HG03196 (cell line): Measurements from ENCODE around the gene FGGY.
A peak's percentile ranks its signal among the peaks of the same experiment; 100 is the strongest.

ENCODE experiments used
- ATAC-seq: cut with Tn5 transposase; IDR thresholded peaks from one replicate; pipeline ENCODE4 v1.9.1; 2021; ENCODE audit not compliant: unreplicated experiment

Gene FGGY

DNA sequence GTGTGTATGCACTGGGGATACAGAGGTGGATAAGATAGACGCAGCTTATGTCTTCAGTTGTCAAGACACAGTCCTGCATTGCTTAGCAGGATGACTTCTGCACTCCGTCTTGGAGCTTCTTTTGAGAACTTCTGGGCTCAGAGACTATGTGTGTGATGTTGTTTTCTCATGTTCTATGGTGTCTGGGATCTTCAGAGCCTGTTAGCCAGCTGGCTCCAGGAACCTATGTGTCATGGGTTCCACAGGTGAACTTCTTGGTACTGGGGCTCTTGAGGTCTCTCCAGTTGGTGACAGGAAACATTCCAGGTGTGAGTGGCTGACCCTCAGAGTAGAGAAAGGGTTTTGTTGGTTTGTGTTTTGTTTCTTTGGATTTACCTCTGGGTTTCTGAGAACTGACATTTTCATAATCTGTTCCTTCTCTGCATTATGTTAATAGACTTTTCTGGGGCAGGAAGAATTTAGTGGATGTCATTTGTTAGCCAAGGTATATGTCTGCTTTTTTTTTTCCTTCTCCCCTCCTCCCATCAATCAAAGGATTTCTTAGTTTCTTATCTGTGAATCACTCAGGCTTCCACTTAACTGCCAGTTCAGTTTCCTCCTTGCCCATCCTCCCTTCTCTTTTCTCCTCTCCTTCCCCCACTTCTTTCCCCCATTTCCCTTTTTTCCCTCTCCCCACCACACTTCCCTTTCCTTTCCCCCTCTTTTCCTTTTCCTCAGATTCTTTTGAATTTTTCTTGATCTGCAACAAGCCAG, 18.1 kb downstream of the FGGY start:
- no peak for ATAC-seq

DNA sequence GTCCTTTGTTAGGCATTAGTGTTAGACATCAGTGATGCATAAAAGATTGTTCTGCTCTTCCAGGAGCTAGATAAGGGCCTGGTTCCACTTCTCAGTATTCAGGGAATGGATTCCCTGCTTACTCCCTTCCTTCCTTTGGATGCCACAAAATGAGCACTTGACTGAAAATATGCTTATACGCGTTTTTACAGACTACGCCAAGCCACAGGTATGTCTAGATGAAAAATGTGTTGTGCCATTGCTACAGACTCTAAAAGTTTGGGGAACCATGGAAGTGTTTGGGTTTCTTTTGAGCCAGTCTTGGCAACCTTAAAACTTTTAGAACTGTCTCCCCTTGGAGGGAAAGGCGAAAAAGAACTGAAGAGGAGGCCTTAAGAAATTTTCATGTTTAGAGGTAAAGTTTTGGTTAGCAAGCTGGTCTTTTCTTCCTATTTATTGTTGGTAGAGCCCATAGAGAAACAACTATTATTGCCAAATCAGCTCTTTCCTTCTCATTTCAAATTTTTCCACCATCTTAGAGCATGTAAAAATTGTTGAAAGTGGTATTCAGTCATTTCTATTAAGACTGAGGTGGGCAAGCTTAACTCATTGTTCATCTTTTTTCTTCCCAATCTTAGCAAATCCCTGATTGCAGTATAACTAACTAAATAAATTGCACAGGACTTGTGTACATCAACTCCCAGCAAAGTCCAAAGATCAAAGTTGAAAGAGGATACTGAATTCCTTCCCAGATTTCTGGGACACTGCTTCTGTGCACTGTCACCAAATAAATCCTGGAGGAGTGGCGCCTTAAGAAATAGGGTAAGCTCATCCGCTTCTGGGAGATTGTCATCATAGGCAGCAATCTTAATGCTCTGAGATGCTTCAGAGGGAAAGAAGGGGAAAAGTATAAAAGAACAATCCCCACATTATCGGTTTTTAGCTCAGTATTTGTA, 18.9 kb downstream of the FGGY start:
- no peak for ATAC-seq

DNA sequence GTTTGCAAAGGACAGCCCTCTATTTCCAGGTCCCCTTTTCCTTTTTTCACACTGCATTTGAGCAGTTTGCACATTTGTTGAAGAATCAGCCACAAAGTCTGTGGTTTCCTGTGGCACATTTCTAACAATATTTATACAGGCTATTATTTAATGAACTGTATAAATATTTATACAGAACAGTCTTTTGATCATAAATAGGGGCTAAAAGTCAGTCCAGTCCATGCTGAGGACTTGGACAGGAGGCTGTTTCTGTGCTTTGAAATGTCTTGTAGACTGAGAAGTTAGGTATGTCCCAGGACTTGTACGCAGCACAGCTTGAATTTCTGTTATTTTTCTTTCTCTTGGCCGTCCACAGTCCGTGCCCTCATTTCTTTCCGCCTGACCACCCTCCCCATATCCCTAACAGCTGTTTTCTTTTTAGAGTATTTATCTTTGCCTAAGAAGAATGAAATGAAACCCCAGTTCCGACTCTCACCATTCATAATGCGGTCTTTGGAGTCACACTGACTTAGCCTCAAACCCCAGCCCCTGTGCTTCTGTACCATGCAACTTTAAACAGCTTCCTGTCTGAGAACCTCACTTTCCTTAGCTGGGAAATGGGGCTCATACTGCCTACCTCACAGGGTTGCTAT, 19.7 kb downstream of the FGGY start:
- ATAC-seq = no peak

DNA sequence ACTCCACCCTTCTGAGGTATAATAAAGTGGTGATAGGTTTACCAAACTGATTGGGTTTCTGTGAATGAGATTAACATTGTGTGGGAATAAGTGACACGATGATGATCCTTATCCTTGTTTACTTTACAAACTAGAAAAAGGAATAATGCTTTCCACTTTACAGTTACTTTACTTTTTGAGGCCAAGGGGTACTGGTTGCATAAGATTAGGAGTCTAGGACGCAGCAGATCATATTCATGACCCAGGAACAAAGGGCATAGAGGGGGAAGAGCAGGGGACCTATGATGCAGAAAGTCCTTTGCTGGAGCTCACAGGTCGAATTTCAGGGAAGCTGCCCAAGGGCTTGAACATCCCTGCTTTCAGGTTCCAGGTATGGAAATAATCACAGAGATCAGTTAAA, 20.4 kb downstream of the FGGY start:
- no peak for ATAC-seq

DNA sequence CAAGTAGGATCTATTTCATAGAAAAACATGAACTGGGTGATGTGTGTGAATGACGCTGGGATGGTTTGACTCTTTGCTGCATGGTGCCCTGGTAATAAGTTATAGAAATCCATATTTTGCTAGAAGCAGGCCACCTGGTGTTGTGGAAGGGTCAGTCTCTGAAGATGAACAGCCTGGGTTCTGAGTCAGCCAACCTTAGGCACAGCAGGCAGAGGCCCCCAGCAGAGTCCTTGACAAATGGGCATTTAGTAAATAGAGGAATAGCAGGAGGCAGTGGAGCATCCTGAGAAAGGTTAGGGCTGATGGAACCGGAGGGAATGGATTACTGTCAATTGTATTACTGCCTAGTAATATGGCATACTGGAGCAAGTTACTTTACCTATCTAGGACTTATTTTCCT, 20.9 kb downstream of the FGGY start:
- ATAC-seq = no peak

DNA sequence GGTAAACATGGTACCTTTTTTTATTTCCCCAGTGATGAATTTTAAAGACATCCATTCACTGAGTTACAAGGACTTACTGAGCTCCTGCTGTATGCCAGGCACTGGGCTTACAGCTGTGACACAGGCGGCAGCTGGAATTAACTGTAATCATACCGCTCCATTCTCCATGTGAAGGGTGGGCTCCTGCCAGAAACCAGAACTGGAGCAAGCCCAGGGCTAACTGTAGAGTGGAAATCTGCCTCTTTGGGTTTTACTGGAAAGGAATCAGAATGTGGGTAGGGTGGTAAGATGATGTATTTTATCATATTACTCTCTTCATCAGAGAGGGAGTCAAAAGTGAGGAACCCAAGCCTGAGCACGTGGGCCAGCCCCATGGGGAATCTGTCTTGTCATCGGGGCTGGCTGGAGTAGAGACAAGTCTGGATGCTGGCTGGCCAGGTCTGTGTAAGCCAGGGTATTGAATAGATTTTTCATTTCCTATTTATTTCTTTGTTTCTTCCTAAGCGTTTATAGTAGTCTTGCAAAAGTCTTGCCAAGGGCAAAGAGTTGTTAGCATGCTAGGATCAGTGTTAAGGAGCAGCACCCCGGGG, 21.5 kb downstream of the FGGY start:
- ATAC-seq = no peak

DNA sequence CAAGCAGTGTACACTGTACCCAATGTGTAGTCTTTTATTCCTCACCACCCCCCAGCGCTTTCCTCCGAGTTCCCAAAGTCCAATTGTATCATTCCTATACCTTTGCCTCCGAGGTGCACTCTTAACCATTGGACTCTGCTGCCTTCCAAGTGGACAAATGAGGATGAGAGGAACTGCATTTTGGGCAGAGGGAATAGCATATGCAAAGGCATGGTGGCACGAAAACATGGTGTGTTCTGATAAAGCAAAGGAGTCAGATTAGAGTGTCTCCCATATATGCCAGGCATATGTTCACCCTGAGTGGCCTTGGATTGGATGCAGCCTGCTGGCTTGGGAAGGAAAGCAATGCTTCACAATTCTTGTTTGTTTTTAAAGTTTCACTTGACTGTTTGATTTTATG, 25.5 kb downstream of the FGGY start:
- no peak for ATAC-seq

DNA sequence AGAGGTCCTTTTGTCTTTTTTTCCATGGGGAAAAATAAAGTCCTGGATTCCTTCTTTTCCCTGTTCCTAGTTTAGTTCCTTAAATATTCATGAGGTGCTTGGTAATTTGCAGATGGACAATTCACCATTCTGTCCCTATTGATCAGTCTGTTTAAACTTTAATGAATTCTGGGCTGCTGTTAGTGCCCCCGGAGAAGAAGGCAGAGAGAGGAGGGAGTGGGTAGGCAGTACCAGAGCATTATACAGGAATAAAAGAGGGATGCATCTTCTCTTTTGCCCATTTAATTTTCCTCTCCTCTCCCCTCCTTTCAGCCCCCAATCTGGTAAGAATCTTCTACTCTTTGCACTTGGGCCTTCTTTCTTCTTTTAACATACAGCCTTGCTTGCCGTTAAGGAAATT, 25.9 kb downstream of the FGGY start:
- ATAC-seq = no peak

DNA sequence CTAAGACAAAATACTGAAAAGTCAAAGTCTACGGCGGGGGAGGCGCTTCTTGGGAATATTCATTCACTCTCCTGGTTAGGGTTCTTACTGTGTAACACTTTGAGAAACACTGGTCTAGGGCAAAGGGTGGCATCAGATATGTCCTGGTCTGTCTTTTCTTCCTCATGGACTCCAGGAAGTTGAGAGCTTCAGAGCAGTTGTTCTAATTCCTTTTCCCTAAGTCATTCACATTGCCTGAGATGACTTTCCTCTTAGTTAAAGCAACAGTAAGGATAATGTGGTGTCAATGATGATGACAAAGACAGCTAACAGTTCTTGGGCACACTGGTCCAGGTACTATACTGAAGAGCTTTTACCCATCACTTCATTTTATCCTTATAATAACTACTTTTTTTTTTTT, 27.0 kb downstream of the FGGY start:
- ATAC-seq = no peak

DNA sequence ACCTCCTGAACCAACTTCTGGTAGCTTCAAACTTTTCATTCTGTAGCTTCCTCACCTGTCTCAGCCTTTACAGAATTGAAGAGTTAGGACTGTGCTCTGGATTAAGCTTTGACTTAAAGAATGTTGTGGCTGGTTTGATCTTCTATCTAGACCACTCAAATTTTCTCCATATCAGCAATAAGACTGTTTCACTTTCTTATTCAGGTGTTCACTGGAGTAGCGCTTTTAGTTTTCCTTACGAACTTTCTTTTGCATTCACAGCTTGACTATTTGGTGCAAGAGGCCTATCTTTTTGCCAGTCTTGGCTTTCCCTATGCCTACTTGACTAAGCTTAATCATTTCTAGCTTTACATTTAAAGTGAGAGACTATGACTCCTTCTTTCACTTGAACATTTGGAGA, 31.5 kb downstream of the FGGY start:
- ATAC-seq = no peak

DNA sequence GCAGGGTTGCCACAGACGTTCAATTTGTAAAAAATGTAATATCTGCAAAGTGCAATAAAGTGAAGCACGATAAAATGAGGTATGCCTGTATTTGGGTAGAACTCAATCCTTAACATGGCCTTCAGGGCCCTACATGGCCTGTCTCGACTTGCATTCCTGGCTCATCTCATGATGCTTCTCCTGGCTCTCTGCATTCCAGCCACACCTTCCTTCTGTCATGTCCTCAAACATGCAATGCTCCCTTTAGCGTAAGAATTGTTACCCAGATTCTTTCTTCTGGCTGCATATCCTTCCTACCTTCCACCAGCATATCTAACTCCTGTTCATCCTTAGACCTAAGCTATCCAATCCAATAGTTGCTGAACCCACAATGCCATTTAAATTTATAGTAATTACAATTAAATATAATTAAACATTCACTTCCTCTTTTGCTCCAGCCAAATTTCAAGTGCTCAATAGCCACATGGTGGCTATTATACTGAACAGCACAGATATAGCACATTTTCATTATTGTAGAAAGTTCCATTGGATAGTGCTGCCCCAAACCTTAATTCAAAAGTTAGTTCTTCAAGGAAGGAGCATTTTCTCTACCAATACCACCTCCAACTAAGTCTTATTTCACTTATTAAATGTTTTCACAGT, 32.6 kb downstream of the FGGY start:
- ATAC-seq = no peak

DNA sequence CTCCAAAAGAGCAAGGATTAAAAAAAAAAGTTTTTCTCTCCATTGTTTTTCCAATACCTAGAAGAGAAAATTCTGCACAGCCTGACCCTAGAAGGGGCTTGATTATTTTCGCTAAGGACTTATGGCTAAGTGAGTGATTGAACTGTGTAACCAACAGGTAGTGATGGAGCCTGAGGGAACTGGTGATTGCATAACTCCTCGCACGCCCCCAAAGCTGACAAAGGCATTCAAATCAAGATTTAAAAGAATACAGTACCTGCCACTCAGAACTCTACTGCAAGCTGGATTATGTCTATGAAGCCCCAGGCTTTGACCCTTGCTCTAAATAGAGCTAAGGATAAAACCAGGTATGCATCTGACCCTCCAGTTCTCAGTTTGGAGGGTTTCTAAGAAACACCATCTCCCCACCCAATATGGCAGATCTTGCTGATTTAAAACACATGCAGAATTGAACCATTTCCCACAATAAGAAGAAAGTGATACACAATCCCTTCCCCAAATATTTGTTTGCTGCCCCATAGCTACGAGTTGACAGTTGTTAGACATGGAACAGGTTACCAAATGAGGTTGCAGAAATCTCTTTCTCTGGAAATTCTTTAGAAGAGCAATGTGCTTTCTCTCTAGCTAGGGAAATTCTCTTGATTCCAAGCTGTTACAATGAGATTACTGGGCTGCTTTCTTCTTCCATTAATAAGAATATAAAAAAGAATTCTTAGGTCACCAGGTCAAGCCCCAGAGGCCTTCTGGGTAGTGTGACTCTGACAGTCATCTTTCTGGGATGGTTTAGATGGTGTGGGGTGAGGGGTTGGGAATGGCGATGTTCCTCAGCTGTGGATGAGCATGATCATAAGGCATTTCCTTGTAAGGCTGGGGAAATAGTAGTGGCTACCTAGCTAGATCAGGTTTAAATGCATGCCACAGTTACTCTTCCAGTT, 35.1 kb downstream of the FGGY start:
- ATAC-seq = no peak

DNA sequence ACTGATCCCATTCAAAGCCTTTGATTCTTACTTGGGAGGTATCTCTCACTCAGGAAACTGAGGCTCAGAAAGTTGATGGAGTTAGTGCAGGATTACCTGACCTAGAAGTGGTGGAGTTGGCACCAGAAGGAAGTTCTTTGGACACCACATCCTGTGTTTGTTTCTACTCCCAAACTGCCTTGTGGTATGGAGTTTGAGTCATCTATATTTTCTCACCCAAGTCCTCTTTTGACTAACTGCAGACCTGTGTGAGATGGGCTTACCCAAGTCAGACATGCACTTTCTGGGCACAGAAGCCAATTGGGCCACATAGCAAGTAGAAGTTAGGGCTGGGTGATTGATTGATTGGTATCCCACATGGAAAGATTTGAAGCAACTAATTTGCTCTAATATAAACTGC, 36.1 kb downstream of the FGGY start:
- peak; percentile 82 for ATAC-seq

DNA sequence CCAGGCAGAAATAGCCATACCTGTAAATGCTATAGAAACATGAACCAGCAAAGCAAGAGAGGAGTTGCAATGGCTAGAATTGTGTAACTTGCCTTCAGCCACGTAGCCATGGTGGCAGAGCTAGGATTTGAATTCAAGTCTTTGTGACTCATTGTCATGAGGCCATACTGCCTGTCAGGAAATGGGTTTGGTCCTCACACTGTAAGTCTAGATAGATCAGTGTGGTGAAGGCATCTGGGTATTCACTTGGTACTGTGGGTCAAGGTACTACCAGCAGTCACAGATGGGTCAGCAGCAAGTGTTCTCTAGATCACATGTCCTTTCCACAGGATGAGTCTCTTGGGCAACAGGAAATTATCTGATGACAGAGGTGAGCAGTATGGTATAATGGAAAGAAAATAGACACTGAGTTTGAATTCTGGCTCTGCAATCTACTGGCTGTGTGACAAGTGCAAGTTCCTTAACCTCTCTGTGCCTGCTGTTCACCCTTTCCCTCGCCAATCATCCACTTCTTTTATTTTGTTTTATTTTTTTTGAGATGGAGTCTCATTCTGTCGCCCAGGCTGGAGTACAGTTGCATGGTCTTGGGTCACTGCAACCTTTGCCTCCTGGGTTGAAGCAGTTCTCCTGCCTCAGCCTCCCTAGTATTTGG, 36.9 kb downstream of the FGGY start:
- no peak for ATAC-seq

DNA sequence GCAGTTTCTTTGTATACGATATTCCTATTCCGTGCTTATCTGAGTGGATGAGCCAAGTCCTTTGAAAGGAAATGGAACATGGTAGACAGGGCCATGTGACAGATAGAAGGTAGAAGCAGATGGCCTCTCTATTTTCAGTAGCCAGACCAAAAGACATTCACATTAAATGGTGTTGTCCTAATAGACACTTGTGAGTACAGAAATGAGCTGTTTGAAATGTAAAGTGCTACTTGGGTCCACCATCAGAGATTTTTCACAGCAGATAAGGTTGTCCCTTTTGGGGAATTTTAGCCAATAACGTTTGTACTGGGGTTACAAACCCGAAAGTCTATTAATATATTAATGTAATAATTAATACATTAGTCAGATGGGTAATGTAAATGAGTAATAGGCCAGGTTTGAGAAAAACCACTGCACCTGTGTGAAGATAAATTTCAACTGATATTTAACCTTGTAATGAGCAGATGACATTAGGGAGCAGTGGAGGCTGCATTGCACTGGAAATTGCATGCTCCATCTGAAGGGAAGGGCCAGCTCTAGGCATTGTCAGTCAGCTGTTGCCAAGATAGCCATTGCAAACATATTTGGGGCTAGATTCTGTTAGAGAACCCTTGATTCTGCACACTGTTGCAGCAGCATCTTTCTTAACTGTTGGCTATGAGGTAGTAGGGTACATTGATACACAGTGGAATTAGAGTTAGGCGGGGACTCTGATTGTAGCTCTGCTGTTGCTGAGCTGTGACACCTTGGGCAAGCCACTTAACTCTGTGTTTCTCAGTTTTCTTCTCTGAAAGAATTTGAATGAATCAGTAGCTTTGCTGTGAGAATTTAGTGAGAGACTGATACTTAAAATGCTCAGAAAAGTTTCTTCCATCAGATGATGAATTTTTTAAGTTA, 43.8 kb downstream of the FGGY start:
- peak; percentile 76 for ATAC-seq

DNA sequence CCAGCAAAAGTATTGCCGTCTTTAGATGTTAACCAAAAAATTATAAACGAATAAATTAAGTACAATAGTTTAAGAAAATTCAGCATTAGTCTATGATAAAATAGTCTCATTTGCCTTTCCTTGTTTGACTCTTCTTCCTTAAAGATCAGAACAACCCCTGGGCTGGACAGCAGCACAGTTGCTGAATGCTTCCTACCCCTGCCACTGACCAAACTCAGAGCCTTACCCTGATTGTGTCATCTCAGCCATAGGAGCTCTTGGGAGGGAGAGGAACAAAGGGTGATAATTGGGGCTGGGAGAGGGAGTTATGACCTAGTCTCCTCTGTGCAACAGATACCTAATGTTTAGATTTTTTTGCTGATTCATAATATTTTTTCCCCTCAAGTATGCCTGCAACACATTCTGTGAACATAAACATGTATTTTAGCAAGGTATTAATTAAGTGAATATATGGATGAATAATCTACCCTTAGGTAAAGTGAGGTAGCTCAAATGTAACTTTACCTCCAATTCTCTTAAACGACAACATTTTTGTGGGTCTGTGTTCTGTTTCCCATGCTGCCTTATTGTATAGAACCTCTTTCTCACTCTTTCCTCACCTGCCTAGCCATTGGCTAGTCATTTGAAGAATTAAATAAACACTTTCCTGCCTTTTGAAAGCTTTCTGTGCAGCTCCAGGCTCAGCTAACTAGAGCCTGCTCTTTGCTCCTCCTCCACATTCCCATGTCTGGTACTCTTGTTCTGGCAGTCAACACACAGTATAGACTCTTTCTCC, 46.1 kb downstream of the FGGY start:
- no peak for ATAC-seq

DNA sequence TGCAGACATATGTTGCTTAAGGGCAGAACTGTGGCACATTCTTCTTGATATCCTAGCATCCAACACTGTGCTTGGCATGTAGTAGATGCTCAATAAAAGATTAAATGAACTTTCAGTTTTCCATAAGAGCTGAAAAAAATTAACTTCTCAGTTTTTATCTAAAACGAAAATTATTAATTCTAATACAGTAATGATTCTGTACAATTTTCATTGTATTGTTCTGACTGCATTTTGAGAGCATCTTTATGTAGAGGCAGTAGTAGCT, 46.6 kb downstream of the FGGY start:
- ATAC-seq = no peak

DNA sequence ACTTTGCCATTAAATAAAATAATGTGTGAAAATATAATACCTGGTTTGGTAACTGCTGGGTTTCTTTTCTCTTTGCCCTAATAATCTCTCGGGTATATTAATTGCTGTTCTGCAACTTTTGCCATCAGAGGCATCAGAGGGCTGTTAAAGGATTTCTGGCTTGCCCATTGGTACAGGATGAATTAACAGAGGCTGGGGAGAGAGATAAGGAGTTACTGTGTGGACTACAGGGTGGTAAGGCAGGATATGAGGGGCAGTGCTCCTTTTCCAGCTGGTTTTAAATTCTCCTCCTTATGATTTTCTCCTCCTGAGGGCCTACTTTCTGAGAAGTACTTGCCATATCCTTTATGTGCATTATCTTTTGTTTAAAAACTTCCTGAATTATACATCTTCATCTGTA, 48.3 kb downstream of the FGGY start:
- no peak for ATAC-seq
